Heart left ventricle (tissue), 16 donors: ENCODE results near the gene NFASC. TPM values are rescaled to one million over a fixed set of nuclear protein-coding genes. Genes with fewer than 3 reads are reported as not detected.

Experiments
- ATAC-seq, 4 donors: fragments of 200-7000 bp; cut with Tn5 transposase; one replicate each; pipeline ENCODE4 v1.9.1; 2020 to 2022; ENCODE audit warnings: moderate library complexity in 4 of 4, mild to moderate bottlenecking in 3 of 4, moderate number of reproducible peaks in 1 of 4
- DNase-seq, 5 donors: peaks; one replicate each; pipeline ENCODE4 v3.0.0-alpha.2; 2020
- H3K27ac ChIP-seq, 12 donors: fragments of 200-600 bp; sonication (generic) in 4 of 12; one replicate each; pipeline versions ENCODE4 v1.5.0 to v1.8.0; 2016 to 2022; ENCODE audit warnings: mild to moderate bottlenecking in 2 of 12
- H3K27me3 ChIP-seq, 9 donors: fragments of 200-600 bp; sonication (generic) in 2 of 9; one replicate each; pipeline versions ENCODE4 v1.5.1 to v1.8.0; 2016 to 2022; ENCODE audit warnings: mild to moderate bottlenecking in 3 of 9
- H3K36me3 ChIP-seq, 9 donors: fragments of 200-600 bp; sonication (generic) in 2 of 9; one replicate each; pipeline versions ENCODE4 v1.5.0 to v1.8.0; 2018 to 2022; ENCODE audit warnings: mild to moderate bottlenecking in 2 of 9
- H3K4me1 ChIP-seq, 12 donors: fragments of 200-600 bp; sonication (generic) in 4 of 12; one replicate each; pipeline versions ENCODE4 v1.5.0 to v1.8.0; 2016 to 2022; ENCODE audit warnings: mild to moderate bottlenecking in 3 of 12
- H3K4me3 ChIP-seq, 12 donors: fragments of 200-600 bp; sonication (generic) in 4 of 12; one replicate each; pipeline versions ENCODE4 v1.5.0 to v1.8.0; 2017 to 2022; ENCODE audit warnings: mild to moderate bottlenecking in 9 of 12, moderate library complexity in 4 of 12
- H3K9me3 ChIP-seq, 12 donors: fragments of 200-600 bp; sonication (generic) in 4 of 12; one replicate each; pipeline versions ENCODE4 v1.5.0 to v1.8.0; 2016 to 2022; ENCODE audit warnings: mild to moderate bottlenecking in 1 of 12
- CTCF ChIP-seq, 12 donors: fragments of 200-600 bp; sonication (generic) in 4 of 12; IDR thresholded peaks; one replicate each; pipeline versions ENCODE4 v1.5.0 to v1.8.0; 2018 to 2022; ENCODE audit warnings: antibody characterized with exemption in 12 of 12, mild to moderate bottlenecking in 5 of 12
- POLR2A ChIP-seq, 2 donors: fragments of 450-650 bp; IDR thresholded peaks; one replicate each; pipeline ENCODE4 v1.6.1; 2017; ENCODE audit warnings: antibody characterized with exemption in 2 of 2, mild to moderate bottlenecking in 2 of 2, moderate library complexity in 2 of 2
- WGBS, 4 donors: extraction: QIAGEN DNeasy Blood & Tissue Kit in 2 of 4; methylation state at CpG; one replicate each; pipeline versions ENCODE4 v1.1.5 to v1.1.7; 2013 to 2018; 5-methylcytosine and 5-hydroxymethylcytosine counted together
- intact Hi-C, 10 donors: fragments of 100-400 bp; cut with DNase I; formaldehyde crosslinking; loops; one replicate each; pipeline versions ENCODE4 v1.11.1 to v1.14.2; 2022
- polyA plus RNA-seq, 2 donors: library from polyadenylated mRNA; stranded (reverse); fragments of 200-250 nt; gene quantifications; one replicate each; pipeline ENCODE4 v1.2.3, GENCODE V29; 2013
- total RNA-seq, 9 donors: library from RNA; depleted of rRNA in 2 of 9; stranded (reverse); fragments of >200 nt in 2 of 9; fragmentation: NEBNext Ultra II Directional in 3 of 9; extraction: Animal tissue kit (Norgen Biotek cat#: 25700) in 3 of 9; gene quantifications; one replicate each; pipeline versions ENCODE4 v1.1.0 to v1.2.4, GENCODE V29; 2016 to 2023
- donor health status: ischemic (EF 13 %, LVEDD 7.1; RV severe dilation, severe dysfunction).
- donor health status: healthy with polysubstance abuse.
- donor health status: DM: no; HTN: yes; CAD: no.
- donor health status: DM: no; HTN: no; CAD: no.
- donor health status: ischemic (EF 25% LVEDD 6.9; RV normal size, moderate dysfunction).
- donor health status: ischemic (EF 25% LVEDD 5.7; RV mildly dilated, moderate dysfunction).
- donor health status: healthy.
- donor health status: DM: yes; HTN: yes; CAD: no.
- donor health status: ischemic (EF 35%, LVEDD 5.7; RV mildly dilated, moderate dysfunction).
- donor health status: nonischemic (EF 11% LVEDD 7.7; RV severe dilation, severe dysfunction).
- donor health status: DM: yes; HTN: yes; CAD: no.
- donor health status: PGD.
- donor health status: ischemic (EF 29% LVEDD 5.4; RV normal size, mild dysfunction).
- donor health status: nonischemic (EF 23%, LVEDD 6.1; RV moderate dilation, normal function).

NFASC gene
- total and polyA plus RNA-seq, 11 donors: 2.5 to 14.6 (median 10.3) TPM

DNA sequence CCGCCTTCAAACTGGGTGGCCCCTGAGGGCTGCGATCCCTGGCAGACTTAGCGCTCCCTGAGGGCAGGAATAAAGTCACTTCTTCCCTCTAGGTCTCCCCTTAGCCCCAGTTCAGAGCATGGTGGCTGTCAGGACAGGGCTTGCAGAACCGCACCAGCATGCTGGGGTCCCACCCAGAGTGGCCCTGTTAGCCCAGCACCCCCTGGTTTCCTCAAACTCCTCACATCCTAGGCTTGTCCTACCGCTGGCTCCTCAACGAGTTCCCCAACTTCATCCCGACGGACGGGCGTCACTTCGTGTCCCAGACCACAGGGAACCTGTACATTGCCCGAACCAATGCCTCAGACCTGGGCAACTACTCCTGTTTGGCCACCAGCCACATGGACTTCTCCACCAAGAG lies 188.2 kb downstream of the NFASC start:
- H3K4me3 ChIP-seq: no peak overlapping the region
- intact Hi-C loops: loop anchor here in 1 of 10 donors (5.0 kb wide), 1 partner anchor 67 kb away; no protein-coding TSS in a partner anchor
- H3K36me3 ChIP-seq: no peaks in the 10 kb centered on the region
- H3K4me1 ChIP-seq: peaks cover 0 to 8% (median 0%) of the 10 kb centered on the region in 12 donors
- WGBS, 4 donors: 94 to 96% (median 96%) methylated on average over 12 of the region's 12 CpGs
- H3K27me3 ChIP-seq: peaks cover 0 to 5% (median 0%) of the 10 kb centered on the region in 9 donors
- no peaks in the 10 kb centered on the region for H3K9me3 ChIP-seq
- ATAC-seq (no peak), DNase-seq (peak in 1 of 5 donors; percentile 45)
- no peak overlapping the region for H3K27ac ChIP-seq
- TF ChIP-seq POLR2A (IDR thresholded peaks at IDR 0.05) (no peak), CTCF (IDR thresholded peaks at IDR 0.05) (no peak)

DNA sequence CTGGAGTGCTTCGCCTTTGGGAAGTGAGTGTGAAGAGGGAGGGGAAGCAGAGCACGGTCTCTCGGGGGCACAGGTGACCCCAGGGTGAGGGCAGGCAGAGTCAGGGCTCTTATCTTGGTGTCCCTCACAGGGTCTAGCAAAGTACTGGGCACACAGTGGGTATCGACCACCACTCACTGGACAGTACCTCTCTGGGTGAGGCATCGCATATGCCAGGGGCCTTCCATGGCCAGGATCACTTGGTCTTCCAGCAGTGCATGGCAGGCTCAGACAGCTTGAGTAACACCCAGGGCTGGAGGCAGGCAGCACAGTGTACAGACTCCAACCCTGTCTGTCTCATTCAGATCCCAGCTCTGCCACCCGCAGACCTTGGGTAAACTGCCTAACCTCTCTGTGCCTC lies 189.0 kb downstream of the NFASC start:
- peak in 1 of 5 donors; percentile 21 for DNase-seq
- intact Hi-C loops: loop anchor here in 8 of 10 donors (2.0 to 10.0 kb wide), 6 partner anchors 67 to 255 kb away; no protein-coding TSS in a partner anchor
- ATAC-seq: no peak

DNA sequence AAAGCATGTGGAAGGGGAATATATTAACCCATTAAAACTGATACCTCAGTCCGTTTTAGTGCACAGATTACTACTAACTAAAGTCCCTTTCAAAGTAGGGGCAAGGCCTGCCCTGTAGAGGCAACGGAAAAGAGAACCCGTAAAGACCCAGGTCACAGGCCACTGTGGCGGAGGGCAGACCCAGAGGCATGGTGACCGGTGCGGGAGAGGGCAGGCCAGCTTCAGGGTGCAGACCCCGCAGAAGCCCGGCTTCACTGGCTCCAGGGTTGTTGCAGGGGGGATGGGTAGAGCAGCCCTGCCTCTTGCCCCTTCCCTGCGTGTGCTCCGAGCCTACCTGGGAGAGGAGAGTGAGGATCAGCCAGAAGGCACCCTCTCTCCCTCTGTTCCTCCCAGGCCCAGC lies 190.1 kb downstream of the NFASC start:
- H3K27me3 ChIP-seq: no peaks in the 10 kb centered on the region
- no peaks in the 10 kb centered on the region for H3K9me3 ChIP-seq
- ATAC-seq: no peak
- 85 to 95% (median 93%) methylated on average over 8 to 10 of the region's 10 CpGs for WGBS, 4 donors
- peak in 1 of 5 donors; percentile 33 for DNase-seq
- H3K36me3 ChIP-seq: no peaks in the 10 kb centered on the region
- H3K4me1 ChIP-seq: peaks cover 0 to 8% (median 0%) of the 10 kb centered on the region in 12 donors
- no peak overlapping the region for H3K4me3 ChIP-seq
- intact Hi-C loops: loop anchor here (1.0 to 10.0 kb wide), 8 partner anchors 70 to 256 kb away; no protein-coding TSS in a partner anchor
- TF ChIP-seq POLR2A (IDR thresholded peaks at IDR 0.05): no peak
- H3K27ac ChIP-seq: no peak overlapping the region

More for the DNA sequence above, 189.0 kb downstream of the NFASC start:
- Histone ChIP-seq H3K9me3 (no peaks in the 10 kb centered on the region), H3K36me3 (no peaks in the 10 kb centered on the region), H3K27ac (no peak overlapping the region), H3K4me1 (peaks cover 0 to 8% (median 0%) of the 10 kb centered on the region in 12 donors), H3K4me3 (no peak overlapping the region), H3K27me3 (no peaks in the 10 kb centered on the region)
- WGBS, 4 donors: 90 to 94% (median 93%) methylated on average over 5 to 6 of the region's 6 CpGs
- no peak for TF ChIP-seq CTCF (IDR thresholded peaks at IDR 0.05)
- TF ChIP-seq POLR2A (IDR thresholded peaks at IDR 0.05): no peak

DNA sequence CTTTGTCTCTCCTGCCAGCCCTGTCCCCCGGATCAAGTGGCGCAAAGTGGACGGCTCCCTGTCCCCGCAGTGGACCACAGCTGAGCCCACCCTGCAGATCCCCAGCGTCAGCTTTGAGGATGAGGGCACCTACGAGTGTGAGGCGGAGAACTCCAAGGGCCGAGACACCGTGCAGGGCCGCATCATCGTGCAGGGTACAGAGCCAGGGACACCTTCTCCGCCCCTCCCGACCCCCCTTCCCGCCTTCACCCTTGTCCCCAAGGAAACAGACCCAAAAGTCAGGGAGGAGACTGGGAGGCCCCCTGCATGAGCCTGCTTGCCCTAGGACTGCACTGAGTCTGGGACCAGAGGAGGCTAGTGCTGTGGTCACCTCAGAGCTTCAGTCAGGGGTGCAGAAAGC lies 190.6 kb downstream of the NFASC start:
- no peak for TF ChIP-seq CTCF (IDR thresholded peaks at IDR 0.05)
- TF ChIP-seq POLR2A (IDR thresholded peaks at IDR 0.05): no peak
- no peaks in the 10 kb centered on the region for H3K27me3 ChIP-seq
- no peak overlapping the region for H3K27ac ChIP-seq
- WGBS, 4 donors: 76 to 89% (median 77%) methylated on average over 8 to 14 of the region's 14 CpGs
- H3K4me1 ChIP-seq: peaks cover 0 to 8% (median 0%) of the 10 kb centered on the region in 12 donors
- no peaks in the 10 kb centered on the region for H3K9me3 ChIP-seq
- intact Hi-C loops: loop anchor here (1.0 to 10.0 kb wide), 8 partner anchors 71 to 256 kb away; no protein-coding TSS in a partner anchor
- H3K4me3 ChIP-seq: no peak overlapping the region
- DNase-seq: peak in 1 of 5 donors; percentile 43
- no peaks in the 10 kb centered on the region for H3K36me3 ChIP-seq
- ATAC-seq: peak in 3 of 4 donors; percentile 25 to 35 (median 25)
